ENCODE results near the gene LGALS7. TPM values are rescaled to one million over a fixed set of nuclear protein-coding genes. Genes with fewer than 3 reads are reported as not detected.

The LGALS7 gene
- total RNA-seq, 1 donor = not detected

DNA sequence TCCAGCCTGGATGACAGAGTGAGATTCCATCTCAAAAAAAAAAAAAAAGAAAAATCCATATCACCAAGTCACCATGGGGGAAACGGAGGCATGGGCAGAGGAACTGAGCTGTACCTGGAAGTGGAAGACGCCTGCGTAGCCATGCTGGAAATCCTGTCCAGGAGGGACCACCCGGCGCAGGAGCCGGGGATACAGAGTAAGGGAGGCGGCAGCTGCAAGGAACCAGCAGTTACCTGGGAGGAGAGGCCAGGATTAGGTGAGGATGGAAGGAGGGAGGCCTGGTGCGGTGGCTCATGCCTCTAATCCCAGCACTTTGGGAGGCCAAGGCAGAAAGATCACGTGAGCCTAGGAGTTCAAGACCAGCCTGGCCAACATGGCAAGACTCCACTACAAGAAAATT is 31.0 kb downstream of the LGALS7 start:
- DNase-seq (ENCODE audit: insufficient read length, low spot score, missing footprints) = no peak
- Histone ChIP-seq H3K79me2 (ENCODE audit: insufficient read depth, low read length) (no peaks in the 10 kb centered on the region), H3K9me3 (ENCODE audit: low read depth, low read length) (no peaks in the 10 kb centered on the region), H3K4me1 (ENCODE audit: insufficient read depth, low read length) (no peaks in the 10 kb centered on the region), H3K36me3 (ENCODE audit: insufficient read depth, low read length) (no peaks in the 10 kb centered on the region), H2AFZ (ENCODE audit: low read length) (no peak overlapping the region), H3K27me3 (ENCODE audit: insufficient read depth, low read length) (no peaks in the 10 kb centered on the region), H3K27ac (ENCODE audit: low read depth, low read length) (no peak overlapping the region), H3K4me3 (ENCODE audit: insufficient read depth, low read length) (no peak overlapping the region), H3K4me2 (ENCODE audit: insufficient read depth, low read length) (no peak overlapping the region), H4K20me1 (ENCODE audit: insufficient read depth, low read length) (no peaks in the 10 kb centered on the region)
- TF ChIP-seq, protein P1, sequence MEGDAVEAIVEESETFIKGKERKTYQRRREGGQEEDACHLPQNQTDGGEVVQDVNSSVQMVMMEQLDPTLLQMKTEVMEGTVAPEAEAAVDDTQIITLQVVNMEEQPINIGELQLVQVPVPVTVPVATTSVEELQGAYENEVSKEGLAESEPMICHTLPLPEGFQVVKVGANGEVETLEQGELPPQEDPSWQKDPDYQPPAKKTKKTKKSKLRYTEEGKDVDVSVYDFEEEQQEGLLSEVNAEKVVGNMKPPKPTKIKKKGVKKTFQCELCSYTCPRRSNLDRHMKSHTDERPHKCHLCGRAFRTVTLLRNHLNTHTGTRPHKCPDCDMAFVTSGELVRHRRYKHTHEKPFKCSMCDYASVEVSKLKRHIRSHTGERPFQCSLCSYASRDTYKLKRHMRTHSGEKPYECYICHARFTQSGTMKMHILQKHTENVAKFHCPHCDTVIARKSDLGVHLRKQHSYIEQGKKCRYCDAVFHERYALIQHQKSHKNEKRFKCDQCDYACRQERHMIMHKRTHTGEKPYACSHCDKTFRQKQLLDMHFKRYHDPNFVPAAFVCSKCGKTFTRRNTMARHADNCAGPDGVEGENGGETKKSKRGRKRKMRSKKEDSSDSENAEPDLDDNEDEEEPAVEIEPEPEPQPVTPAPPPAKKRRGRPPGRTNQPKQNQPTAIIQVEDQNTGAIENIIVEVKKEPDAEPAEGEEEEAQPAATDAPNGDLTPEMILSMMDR (IDR thresholded peaks at IDR 0.05; ENCODE audit: extremely low read depth, low read depth, low read length) = no peak

DNA sequence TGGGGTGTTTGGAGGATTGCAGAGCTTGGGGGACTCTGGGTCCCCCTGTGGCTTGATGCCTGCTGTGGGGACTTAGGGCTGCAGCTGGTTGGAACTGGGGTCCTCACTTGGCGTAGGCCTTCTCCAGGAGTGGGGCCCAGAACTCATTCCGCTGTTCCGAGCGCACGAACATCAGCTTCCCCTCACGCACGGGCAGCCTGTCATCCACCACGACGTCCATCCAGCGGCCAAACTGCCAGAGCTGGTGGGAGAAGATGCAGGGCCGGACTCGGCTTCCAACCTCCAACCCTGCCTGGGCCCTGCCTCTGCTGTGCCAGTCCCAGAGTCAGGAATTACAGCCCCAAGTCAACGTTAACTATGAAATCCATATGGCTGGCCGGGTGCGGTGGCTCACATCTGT is 31.6 kb downstream of the LGALS7 start:
- Histone ChIP-seq H3K4me3 (ENCODE audit: insufficient read depth, low read length) (no peak overlapping the region), H3K4me2 (ENCODE audit: insufficient read depth, low read length) (no peak overlapping the region), H3K9me3 (ENCODE audit: low read depth, low read length) (no peaks in the 10 kb centered on the region), H3K4me1 (ENCODE audit: insufficient read depth, low read length) (no peaks in the 10 kb centered on the region), H3K79me2 (ENCODE audit: insufficient read depth, low read length) (no peaks in the 10 kb centered on the region), H2AFZ (ENCODE audit: low read length) (no peak overlapping the region), H3K27me3 (ENCODE audit: insufficient read depth, low read length) (no peaks in the 10 kb centered on the region), H4K20me1 (ENCODE audit: insufficient read depth, low read length) (no peaks in the 10 kb centered on the region), H3K27ac (ENCODE audit: low read depth, low read length) (no peak overlapping the region), H3K36me3 (ENCODE audit: insufficient read depth, low read length) (no peaks in the 10 kb centered on the region)
- TF ChIP-seq, protein P1 (IDR thresholded peaks at IDR 0.05; ENCODE audit: extremely low read depth, low read depth, low read length) = no peak
- peak; percentile 76 for DNase-seq (ENCODE audit: insufficient read length, low spot score, missing footprints)

DNA sequence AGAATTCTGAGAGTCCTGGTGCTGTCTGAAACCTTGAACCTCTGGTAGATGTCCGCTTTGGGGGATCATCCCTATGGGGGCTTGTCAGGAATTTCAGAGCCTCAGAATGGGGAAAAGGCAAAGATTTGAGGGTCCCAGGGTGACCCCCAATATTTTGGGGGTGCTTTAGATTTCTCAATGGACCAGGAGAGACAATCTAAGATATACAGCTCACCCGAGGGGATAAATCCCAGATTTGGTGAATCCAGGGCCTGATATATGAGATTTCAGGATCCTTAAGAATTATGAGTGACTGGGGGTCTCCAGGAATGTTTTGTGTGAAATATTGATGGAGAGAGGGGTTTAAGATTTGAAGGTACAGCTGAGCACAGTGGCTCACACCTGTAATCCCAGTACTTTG is 32.4 kb downstream of the LGALS7 start:
- Histone ChIP-seq H3K79me2 (ENCODE audit: insufficient read depth, low read length) (no peaks in the 10 kb centered on the region), H3K9me3 (ENCODE audit: low read depth, low read length) (no peaks in the 10 kb centered on the region), H3K27ac (ENCODE audit: low read depth, low read length) (no peak overlapping the region), H3K27me3 (ENCODE audit: insufficient read depth, low read length) (no peaks in the 10 kb centered on the region), H4K20me1 (ENCODE audit: insufficient read depth, low read length) (no peaks in the 10 kb centered on the region), H2AFZ (ENCODE audit: low read length) (no peak overlapping the region), H3K36me3 (ENCODE audit: insufficient read depth, low read length) (no peaks in the 10 kb centered on the region), H3K4me2 (ENCODE audit: insufficient read depth, low read length) (no peak overlapping the region), H3K4me3 (ENCODE audit: insufficient read depth, low read length) (no peak overlapping the region), H3K4me1 (ENCODE audit: insufficient read depth, low read length) (no peaks in the 10 kb centered on the region)
- TF ChIP-seq, protein P1 (IDR thresholded peaks at IDR 0.05; ENCODE audit: extremely low read depth, low read depth, low read length) = no peak
- peak; percentile 17 for DNase-seq (ENCODE audit: insufficient read length, low spot score, missing footprints)

DNA sequence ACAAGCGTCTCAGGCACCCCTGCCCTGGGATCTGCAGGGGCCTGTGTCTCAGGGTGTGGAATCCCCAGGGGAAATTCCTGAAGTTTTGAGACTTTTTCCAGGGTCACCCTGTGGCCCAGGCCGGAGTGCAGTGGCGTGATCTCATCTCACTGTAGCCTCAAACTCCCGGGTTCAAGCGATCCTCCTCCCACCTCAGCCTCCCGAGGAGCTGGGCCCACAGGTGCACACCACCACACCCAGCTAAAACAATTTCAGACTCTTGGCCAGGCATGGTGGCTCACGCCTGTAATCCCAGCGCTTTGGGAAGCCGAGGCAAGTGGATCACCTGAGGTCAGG is 33.1 kb downstream of the LGALS7 start:
- TF ChIP-seq, protein P1 (IDR thresholded peaks at IDR 0.05; ENCODE audit: extremely low read depth, low read depth, low read length) = no peak
- Histone ChIP-seq H3K4me1 (ENCODE audit: insufficient read depth, low read length) (no peaks in the 10 kb centered on the region), H3K79me2 (ENCODE audit: insufficient read depth, low read length) (no peaks in the 10 kb centered on the region), H4K20me1 (ENCODE audit: insufficient read depth, low read length) (no peaks in the 10 kb centered on the region), H3K4me2 (ENCODE audit: insufficient read depth, low read length) (no peak overlapping the region), H3K9me3 (ENCODE audit: low read depth, low read length) (no peaks in the 10 kb centered on the region), H3K27me3 (ENCODE audit: insufficient read depth, low read length) (no peaks in the 10 kb centered on the region), H2AFZ (ENCODE audit: low read length) (no peak overlapping the region), H3K4me3 (ENCODE audit: insufficient read depth, low read length) (no peak overlapping the region), H3K27ac (ENCODE audit: low read depth, low read length) (no peak overlapping the region), H3K36me3 (ENCODE audit: insufficient read depth, low read length) (no peaks in the 10 kb centered on the region)
- DNase-seq (ENCODE audit: insufficient read length, low spot score, missing footprints) = no peak
